ENCODE data around the gene CDKN1C.

CDKN1C gene

GRCh38 chr11:2842876-2843275 is 42.7 kb downstream of the CDKN1C start:
- DNase-seq, result no peak

GRCh38 chr11:2841411-2842190 is 44.0 kb downstream of the CDKN1C start:
- no peak for DNase-seq

GRCh38 chr11:2839395-2839943 is 46.1 kb downstream of the CDKN1C start:
- DNase-seq, result no peak

- DNase-seq, result no peak
Observed at GRCh38 chr11:2838676-2839294, 46.8 kb downstream of the CDKN1C start.

GRCh38 chr11:2838091-2838490 is 47.5 kb downstream of the CDKN1C start:
- no peak for DNase-seq

- DNase-seq, result no peak
Observed at GRCh38 chr11:2837651-2838050, 47.9 kb downstream of the CDKN1C start.

- no peak for DNase-seq
Observed at GRCh38 chr11:2837096-2837601, 48.4 kb downstream of the CDKN1C start.

- DNase-seq, result no peak
Observed at GRCh38 chr11:2836315-2837095, 49.1 kb downstream of the CDKN1C start.

- DNase-seq, result no peak
Observed at GRCh38 chr11:2835751-2836150, 49.8 kb downstream of the CDKN1C start.

GRCh38 chr11:2835296-2835695 is 50.3 kb downstream of the CDKN1C start:
- no peak for DNase-seq

GRCh38 chr11:2834503-2835273 is 50.9 kb downstream of the CDKN1C start:
- no peak for DNase-seq

GRCh38 chr11:2833716-2834502 is 51.7 kb downstream of the CDKN1C start:
- no peak for DNase-seq
